SH-SY5Y (cell line): ENCODE measurements around the gene MYBPH.

Source experiments
- GATA2 ChIP-seq: IDR thresholded peaks from 2 replicates; pipeline ENCODE4 v1.6.1; 2011; ENCODE audit warnings: mild to moderate bottlenecking, low read depth, low read length
- GATA3 ChIP-seq: IDR thresholded peaks from 2 replicates; pipeline ENCODE4 v1.6.1; 2011; ENCODE audit warnings: low read depth, mild to moderate bottlenecking, low read length, moderate library complexity

GRCh38 chr1:203126151-203126865, 49.3 kb downstream of the MYBPH start:
- TF ChIP-seq GATA2 = no peak
- no peak for TF ChIP-seq GATA3
